GM19351 (cell line): ENCODE measurements around the gene PODNL1.
A peak's percentile ranks its signal among the peaks of the same experiment; 100 is the strongest.
"Not testable (repeated sequence)": the region's sequence is repeated elsewhere in the genome, so short reads cannot be mapped to it uniquely, and the experiment has no call there.

Source experiments
- ATAC-seq: cut with Tn5 transposase; IDR thresholded peaks from one replicate; pipeline ENCODE4 v1.9.1; 2021; ENCODE audit warnings: mild to moderate bottlenecking, moderate library complexity; ENCODE audit not compliant: unreplicated experiment

The PODNL1 gene

DNA sequence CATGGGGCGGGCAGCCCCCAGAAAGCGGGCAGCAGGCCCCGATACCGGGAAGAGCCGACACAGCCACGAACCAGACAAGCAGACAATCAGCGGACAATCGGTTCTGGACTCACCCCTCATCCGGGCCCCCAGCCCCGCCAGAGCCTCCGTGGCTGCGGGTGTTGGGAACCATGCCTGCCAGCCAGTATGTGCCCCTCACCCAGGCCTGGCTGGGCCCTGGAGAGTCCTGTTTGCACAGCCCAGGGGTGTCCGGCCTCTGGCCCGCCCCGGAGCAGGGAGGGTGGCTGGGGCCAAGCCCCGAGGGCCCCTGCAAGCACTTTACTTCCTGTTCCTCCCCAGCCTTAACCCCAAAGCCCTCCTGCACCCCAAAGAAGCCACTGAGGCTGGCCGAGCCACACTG is 7.8 kb downstream of the PODNL1 start:
- ATAC-seq, result no peak

GRCh38 chr19:13929956-13930355 is 8.3 kb downstream of the PODNL1 start:
- no peak for ATAC-seq

- ATAC-seq, result no peak
Observed at GRCh38 chr19:13929340-13929739, 8.9 kb downstream of the PODNL1 start.

DNA sequence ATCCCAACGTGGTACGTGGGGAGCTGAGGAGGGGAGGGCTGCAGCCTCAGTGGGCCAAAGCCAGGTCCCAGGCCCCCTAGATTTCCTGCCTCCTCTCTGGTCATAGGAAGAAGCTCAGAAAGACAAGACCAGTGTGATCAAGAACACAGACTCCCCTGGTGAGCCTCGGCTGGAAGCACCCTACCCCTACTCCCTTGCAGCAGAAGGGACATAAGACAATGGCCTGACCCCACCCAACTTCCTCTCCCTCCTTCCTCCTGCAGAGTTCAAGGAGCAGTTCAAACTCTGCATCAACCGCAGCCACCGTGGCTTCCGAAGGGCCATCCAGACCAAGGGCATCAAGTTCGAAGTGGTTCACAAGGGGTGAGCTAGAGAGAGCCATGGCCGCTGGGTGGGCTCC is 11.5 kb downstream of the PODNL1 start:
- no peak for ATAC-seq

DNA sequence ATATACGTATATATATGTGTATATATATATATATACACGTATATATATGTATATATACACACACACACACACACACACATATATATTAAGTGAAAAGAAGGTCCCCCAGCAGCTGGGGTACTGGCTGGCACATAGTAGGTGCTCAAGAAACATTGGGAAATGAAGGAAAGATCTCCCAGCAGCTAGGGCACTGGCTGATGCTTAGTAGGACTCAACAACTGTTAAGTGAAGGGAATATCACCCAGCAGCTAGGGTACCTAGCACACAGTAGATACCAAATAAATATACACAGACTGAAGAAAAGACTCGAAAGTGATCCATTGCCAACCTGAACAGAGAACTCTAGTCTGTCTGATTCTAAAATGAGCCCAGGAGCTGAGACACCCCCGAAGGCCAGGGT is 12.2 kb downstream of the PODNL1 start:
- no peak for ATAC-seq

- no peak for ATAC-seq
Observed at GRCh38 chr19:13923194-13923987, 14.8 kb downstream of the PODNL1 start.

DNA sequence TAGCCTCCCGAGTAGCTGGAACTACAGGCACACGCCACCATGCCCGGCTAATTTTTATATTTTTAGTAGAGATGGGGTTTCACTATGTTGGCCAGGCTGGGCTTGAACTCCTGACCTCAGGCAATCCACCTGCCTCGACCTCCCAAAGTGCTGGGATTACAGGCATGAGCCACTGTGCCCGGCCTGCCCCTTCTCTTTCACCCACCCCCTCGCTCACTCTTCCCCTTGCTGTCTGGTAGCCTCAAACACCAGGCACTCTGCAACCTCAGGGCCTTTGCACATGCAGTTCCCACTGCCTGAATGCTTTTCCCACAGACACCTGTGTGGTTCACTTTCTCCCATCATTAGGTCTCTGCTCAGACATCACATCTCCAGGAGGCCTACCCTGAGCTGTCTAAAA is 16.1 kb downstream of the PODNL1 start:
- ATAC-seq, result not testable (repeated sequence)

- ATAC-seq, result no peak
Observed at GRCh38 chr19:13920940-13921747, 17.1 kb downstream of the PODNL1 start.

DNA sequence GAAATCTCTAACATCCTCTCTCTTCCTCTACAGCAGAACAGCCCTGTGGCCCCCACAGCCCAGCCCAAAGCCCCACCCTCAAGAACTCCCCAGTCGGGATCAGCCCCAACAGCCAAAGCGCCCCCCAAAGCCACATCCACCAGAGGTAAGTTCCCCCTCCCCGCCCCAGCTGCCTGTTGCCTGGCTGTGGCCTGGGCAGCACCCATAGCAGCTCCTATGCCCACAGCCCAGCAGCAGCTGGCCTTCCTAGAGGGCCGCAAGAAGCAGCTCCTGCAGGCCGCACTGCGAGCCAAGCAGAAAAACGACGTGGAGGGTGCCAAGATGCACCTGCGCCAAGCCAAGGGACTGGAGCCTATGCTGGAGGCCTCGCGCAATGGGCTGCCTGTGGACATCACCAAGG is 17.7 kb downstream of the PODNL1 start:
- ATAC-seq, result no peak

DNA sequence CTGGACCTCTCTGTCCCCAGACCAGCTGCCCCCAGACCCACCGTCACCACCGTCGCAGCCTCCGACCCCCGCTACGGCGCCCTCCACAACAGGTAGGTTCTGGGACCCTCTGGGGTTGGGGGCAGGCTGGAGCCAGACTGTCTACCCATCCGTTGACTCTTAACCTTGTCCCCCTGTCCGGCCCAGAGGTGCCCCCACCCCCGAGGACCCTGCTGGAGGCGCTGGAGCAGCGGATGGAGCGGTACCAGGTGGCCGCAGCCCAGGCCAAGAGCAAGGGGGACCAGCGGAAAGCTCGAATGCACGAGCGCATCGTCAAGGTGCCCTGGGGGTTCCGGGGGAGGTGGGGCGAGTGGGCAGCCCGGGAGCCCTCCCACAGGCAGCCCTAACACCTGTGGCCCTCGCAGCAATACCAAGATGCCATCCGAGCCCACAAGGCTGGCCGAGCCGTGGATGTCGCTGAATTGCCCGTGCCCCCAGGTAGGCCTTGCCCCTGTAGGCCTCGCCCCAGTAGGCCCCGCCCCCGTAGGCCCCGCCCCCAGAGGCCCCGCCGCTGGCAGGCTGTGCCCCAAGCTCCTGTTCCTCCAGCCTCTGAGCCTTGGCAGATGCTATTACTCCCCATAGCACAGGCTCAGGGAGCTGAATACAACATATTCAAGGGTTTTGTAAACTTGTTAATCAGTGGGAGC is 19.3 kb downstream of the PODNL1 start:
- ATAC-seq, result no peak

DNA sequence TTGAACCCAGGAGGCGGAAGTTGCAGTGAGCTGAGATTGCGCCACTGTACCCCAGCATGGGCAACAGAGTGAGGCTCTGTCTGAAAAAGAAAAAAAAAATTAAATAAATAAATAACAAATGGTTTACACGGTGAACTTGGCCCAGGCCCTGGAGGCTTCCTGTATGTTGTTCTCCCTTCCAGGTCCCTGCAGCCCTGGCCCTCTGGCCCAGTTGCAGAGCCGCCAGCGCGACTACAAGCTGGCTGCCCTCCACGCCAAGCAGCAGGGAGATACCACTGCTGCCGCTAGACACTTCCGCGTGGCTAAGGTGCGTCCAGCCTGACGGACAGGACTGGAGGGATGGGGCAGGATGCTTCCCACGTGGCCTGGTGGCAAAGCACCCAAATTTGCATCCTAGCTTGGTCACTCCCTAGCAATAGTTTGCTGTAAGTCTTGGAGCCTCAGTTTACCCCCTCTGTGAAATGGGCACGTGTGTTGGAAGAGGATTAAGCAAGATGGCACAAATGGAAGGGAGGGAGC is 20.3 kb downstream of the PODNL1 start:
- no peak for ATAC-seq

GRCh38 chr19:13914777-13915176 is 23.4 kb downstream of the PODNL1 start:
- ATAC-seq, result no peak

DNA sequence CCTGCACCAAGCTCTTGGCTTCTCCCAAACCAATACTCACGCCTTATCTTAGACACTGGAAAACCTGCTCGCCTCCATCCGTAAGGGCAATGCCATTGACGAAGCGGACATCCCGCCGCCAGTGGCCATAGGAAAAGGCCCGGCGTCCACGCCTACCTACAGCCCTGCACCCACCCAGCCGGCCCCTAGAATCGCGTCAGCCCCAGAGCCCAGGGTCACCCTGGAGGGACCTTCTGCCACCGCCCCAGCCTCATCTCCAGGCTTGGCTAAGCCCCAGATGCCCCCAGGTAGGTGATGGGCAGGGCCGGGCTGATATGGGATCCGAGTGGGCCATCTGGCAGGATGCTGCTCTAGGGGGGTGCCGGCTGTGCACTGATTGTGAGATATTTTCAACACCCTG is 24.9 kb downstream of the PODNL1 start:
- no peak for ATAC-seq

DNA sequence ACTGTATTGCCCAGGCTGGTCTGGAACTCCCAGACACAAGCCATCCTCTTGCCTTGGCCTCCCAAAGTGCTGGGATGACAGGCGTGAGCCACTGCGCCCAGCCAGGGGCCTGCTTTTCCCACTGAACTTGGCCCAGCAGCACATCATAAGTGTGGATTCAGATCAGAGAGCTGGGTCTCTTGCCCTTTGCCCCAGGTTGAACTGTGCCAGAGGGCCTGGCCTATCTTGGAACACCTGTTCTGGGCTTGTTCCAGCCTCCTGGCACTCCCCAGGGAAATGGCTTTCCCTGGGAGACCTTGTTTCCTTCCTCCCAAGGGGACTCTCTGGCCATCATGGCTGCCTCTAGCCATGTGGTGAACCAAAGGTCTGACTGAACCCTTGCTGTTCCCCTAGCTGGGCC is 28.8 kb downstream of the PODNL1 start:
- no peak for ATAC-seq

DNA sequence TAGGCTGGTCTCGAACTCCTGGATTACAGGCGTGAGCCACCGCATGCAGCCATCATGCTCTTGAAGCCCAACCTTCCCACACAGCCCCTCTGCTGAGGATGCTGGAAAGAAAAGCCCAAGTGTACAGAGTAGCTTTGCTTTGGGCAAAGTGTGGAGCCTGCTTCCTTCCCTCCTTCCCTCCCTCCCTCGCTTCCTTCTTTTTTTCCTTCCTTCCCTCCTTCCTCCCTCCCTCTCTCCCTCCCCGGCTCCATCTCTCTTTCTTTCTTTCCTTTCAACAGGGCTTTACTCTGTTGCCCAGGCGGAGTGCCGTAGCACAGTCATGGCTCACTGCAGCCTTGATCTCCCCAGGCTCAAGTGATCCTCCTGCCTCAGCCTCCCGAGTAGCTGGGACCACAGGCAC is 29.5 kb downstream of the PODNL1 start:
- no peak for ATAC-seq

GRCh38 chr19:13906910-13907309 is 31.3 kb downstream of the PODNL1 start:
- ATAC-seq, result no peak

- ATAC-seq, result no peak
Observed at GRCh38 chr19:13906521-13906904, 31.7 kb downstream of the PODNL1 start.

GRCh38 chr19:13905634-13906520 is 32.3 kb downstream of the PODNL1 start, which contains the start of the genes BRME1 and CC2D1A:
Gene BRME1 (minus strand): TSS chr19:13906117. CDS start chr19:13904892, 1,225 bp downstream.
Gene CC2D1A (plus strand): TSS chr19:13906201. CDS start chr19:13906442, 241 bp downstream.
- peak; percentile 78 for ATAC-seq

- no peak for ATAC-seq
Observed at GRCh38 chr19:13902993-13903555, 35.1 kb downstream of the PODNL1 start.
